HepG2 (cell line): ENCODE data around the gene TNFSF8. TPM values are rescaled to one million over a fixed set of nuclear protein-coding genes. Genes with fewer than 3 reads are reported as not detected.
A peak's percentile ranks its signal among the peaks of the same experiment; 100 is the strongest.

Source experiments
- ATAC-seq: fragments of 200-7000 bp; cut with Tn5 transposase; 3 replicates; pipeline ENCODE4 v1.9.1; 2020; ENCODE audit warnings: mild to moderate bottlenecking, moderate library complexity
- BruUV-seq: library from RNA; stranded (reverse); fragments of 400-500 nt; replicated peaks from 2 replicates; lab custom pipeline; 2021; lab: Mats Ljungman, UMichigan
- CTCF ChIA-PET: fragments of 300-600 bp; formaldehyde crosslinking; extraction: SDS; loops from one replicate; lab custom pipeline; 2021; ENCODE audit warnings: low total read pairs, inconsistent platforms, low intra/inter-chr PET ratio; lab: Yijun Ruan, JAX
- POLR2A ChIA-PET: fragments of 350-600 bp; sonication (Branson Sonifier 250); formaldehyde crosslinking; loops from one replicate; lab custom pipeline; 2020; ENCODE audit warnings: antibody characterized with exemption, inconsistent platforms; lab: Yijun Ruan, JAX
- DNase-seq: peaks from one replicate; pipeline ENCODE4 v3.0.0-alpha.2; 2015; ENCODE audit warnings: low spot score
- FAIRE-seq: peaks from 3 replicates; lab custom pipeline; 2011; peaks lifted over from hg19 to GRCh38; lab: Jason Lieb, UNC
- H2AFZ ChIP-seq: one replicate; pipeline ENCODE4 v1.6.1; 2011; ENCODE audit warnings: low read length, inconsistent platforms
- H3K27ac ChIP-seq: fragments of 300-600 bp; 3 replicates; pipeline ENCODE4 v1.8.0; 2011; ENCODE audit warnings: mixed run types, mild to moderate bottlenecking, mixed read lengths, low read length, inconsistent platforms; ENCODE audit not compliant: insufficient read depth; ENCODE audit errors: extremely low read length
- H3K27me3 ChIP-seq, 2 experiments: fragments of 200-600 bp in 1 of 2; 2 replicates in 1 of 2; 3 replicates in 1 of 2; pipeline versions ENCODE4 v1.6.0 to v1.8.0; 2011; ENCODE audit warnings: low read length in 2 of 2, mild to moderate bottlenecking in 2 of 2, moderate library complexity in 2 of 2, inconsistent platforms in 1 of 2; ENCODE audit not compliant: insufficient read depth in 2 of 2, control insufficient read depth in 1 of 2
- H3K36me3 ChIP-seq, 2 experiments: fragments of 200-600 bp in 1 of 2; replicated peaks in 1 of 2; 2 replicates in 1 of 2; 3 replicates in 1 of 2; pipeline versions ENCODE4 v1.5.1 to v1.8.0; 2011; ENCODE audit warnings: low read length in 2 of 2, inconsistent platforms in 1 of 2; ENCODE audit not compliant: insufficient read depth in 2 of 2, control insufficient read depth in 1 of 2
- H3K4me1 ChIP-seq: 2 replicates; pipeline ENCODE4 v1.5.1; 2012; ENCODE audit warnings: low read length, inconsistent platforms; ENCODE audit not compliant: insufficient read depth
- H3K4me2 ChIP-seq: 2 replicates; pipeline ENCODE4 v1.6.0; 2011; ENCODE audit warnings: low read depth, low read length, inconsistent platforms
- H3K4me3 ChIP-seq, 3 experiments: fragments of 200-600 bp in 1 of 3; sonication (generic), shearing (Covaris generic) in 1 of 3; replicated peaks in 1 of 3; 2 replicates each; pipeline ENCODE4 v1.5.1; 2011 to 2016; ENCODE audit warnings: low read length in 3 of 3, inconsistent platforms in 2 of 3, low read depth in 2 of 3, mild to moderate bottlenecking in 2 of 3, control low read depth in 1 of 3, mixed read lengths in 1 of 3; ENCODE audit not compliant: insufficient read depth in 1 of 3
- H3K79me2 ChIP-seq: one replicate; pipeline ENCODE4 v1.6.1; 2011; ENCODE audit warnings: low read length, inconsistent platforms; ENCODE audit not compliant: insufficient read depth
- H3K9ac ChIP-seq: 2 replicates; pipeline ENCODE4 v1.6.0; 2011; ENCODE audit warnings: mild to moderate bottlenecking, low read depth, low read length, inconsistent platforms; ENCODE audit not compliant: insufficient read depth
- H3K9me3 ChIP-seq: 2 replicates; pipeline ENCODE4 v1.5.1; 2012; ENCODE audit warnings: mild to moderate bottlenecking, low read length
- H4K20me1 ChIP-seq: 2 replicates; pipeline ENCODE4 v1.6.0; 2011; ENCODE audit warnings: inconsistent platforms, mild to moderate bottlenecking, low read length, moderate library complexity; ENCODE audit not compliant: insufficient read depth
- BHLHE40 ChIP-seq: IDR thresholded peaks from 2 replicates; pipeline ENCODE4 v1.6.1; 2011; ENCODE audit warnings: low read length, improper control_type of control experiment
- KLF16 ChIP-seq, 2 experiments: sonication (generic) in 1 of 2; formaldehyde crosslinking in 1 of 2; IDR thresholded peaks; 2 replicates each; pipeline versions ENCODE4 v1.6.1 to v1.8.0; 2016 to 2023; ENCODE audit warnings: missing genetic modification reagents in 2 of 2, missing compliant biosample characterization in 1 of 2
- RFX5 ChIP-seq: IDR thresholded peaks from 2 replicates; pipeline ENCODE4 v1.6.1; 2011; ENCODE audit warnings: low read depth, low read length, improper control_type of control experiment
- THAP11 ChIP-seq: IDR thresholded peaks from 2 replicates; pipeline ENCODE4 v1.6.1; 2016; ENCODE audit warnings: missing biosample characterization, missing genetic modification reagents
- WGBS: methylation state at CpG from one replicate; pipeline ENCODE4 v1.1.6; 2017; ENCODE audit warnings: low lambda C conversion rate; 5-methylcytosine and 5-hydroxymethylcytosine counted together
- in situ Hi-C: cut with HindIII; loops from 2 replicates; pipeline ENCODE4 v1.10.0; 2017; ENCODE audit warnings: low pct_unique_long_range_greater_than_20kb; ENCODE audit not compliant: extremely low pct_ligation_motif_present
- intact Hi-C: fragments of 100-400 bp; cut with micrococcal nuclease; formaldehyde crosslinking; loops from one replicate; pipeline ENCODE4 v1.10.0; 2022; ENCODE audit not compliant: unreplicated experiment
- polyA plus RNA-seq, 8 experiments: library from polyadenylated mRNA; depleted of rRNA in 3 of 8; stranded (reverse) in 7 of 8; unstranded in 1 of 8; fragments of >200 nt; fragmentation: Illumina TruSeq in 4 of 8; extraction: Trizol in 4 of 8; gene quantifications; 2 replicates each; pipeline versions ENCODE4 v1.2.1 to v1.2.3, GENCODE V29; 2011 to 2016; ENCODE audit warnings: low read depth in 4 of 8, missing spikeins in 1 of 8, mixed read lengths in 1 of 8; ENCODE audit not compliant: insufficient read depth in 1 of 8
- total RNA-seq, 5 experiments: library from RNA; depleted of rRNA; stranded (reverse); fragments of >200 nt; fragmentation: Illumina TruSeq; extraction: Trizol; gene quantifications; 2 replicates each; pipeline ENCODE4 v1.2.3, GENCODE V29; 2016; ENCODE audit warnings: low read depth in 1 of 5

The TNFSF8 gene
- total and polyA plus RNA-seq, 2 of the 13 experiments (the other 11 are each of a cell fraction or from before 2014, with no cell fraction given) = not detected

DNA sequence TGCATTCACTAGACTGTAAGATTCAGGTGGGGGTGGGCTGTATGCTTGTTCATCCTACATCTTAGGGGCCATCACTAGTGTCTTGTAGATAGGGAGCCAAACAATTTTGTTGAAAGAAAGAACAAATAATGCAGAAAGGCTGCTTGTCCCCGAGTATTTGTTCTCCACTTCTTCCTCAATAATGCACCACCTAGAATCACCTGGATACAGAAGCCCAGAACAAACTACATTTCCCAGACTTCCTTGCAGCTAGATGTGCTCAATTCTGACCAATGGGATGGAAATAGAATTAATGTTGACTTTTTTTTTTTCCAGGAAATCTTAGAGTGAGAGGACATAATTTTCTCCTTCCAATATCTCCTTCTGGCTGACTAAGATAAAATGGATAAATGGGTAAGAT is 38.9 kb upstream of the TNFSF8 start:
- 0% methylated on average over 1 of the region's 1 CpG for WGBS

DNA sequence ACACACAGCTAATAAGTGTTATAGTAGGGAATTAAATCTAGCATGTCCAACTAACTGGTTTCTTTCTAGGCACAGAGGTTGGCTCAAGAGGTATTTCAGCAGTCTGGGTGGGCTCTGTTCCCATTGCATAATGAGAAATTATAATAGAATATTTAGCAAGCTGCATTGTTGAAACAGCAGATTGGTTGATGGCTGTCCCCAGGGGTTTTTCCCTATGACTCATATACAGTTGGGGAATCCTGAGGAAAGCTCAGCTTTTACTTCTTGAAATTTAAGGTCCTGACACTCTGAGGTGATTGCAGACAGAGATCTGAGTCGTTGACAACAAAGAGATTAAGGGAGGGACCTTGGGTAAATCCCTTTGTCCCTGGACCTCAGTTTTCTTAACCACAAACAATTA is 38.3 kb upstream of the TNFSF8 start:
- H3K9me3 ChIP-seq = no peaks in the 10 kb centered on the region
- ATAC-seq = no peak
- TF ChIP-seq BHLHE40 (no peak), RFX5 (no peak)
- WGBS = 5% methylated on average over 1 of the region's 1 CpG
- no peak for FAIRE-seq
- no peak overlapping the region for H2AFZ ChIP-seq
- H3K27ac ChIP-seq = no peak overlapping the region
- BruUV-seq = no TSS peak
- no peaks in the 10 kb centered on the region for H3K36me3 ChIP-seq
- H3K4me2 ChIP-seq = no peak overlapping the region
- H4K20me1 ChIP-seq = no peaks in the 10 kb centered on the region
- no peaks in the 10 kb centered on the region for H3K4me1 ChIP-seq
- in situ Hi-C loops = no loop called here
- CTCF ChIA-PET = no interaction called here
- H3K9ac ChIP-seq = no peak overlapping the region
- no peaks in the 10 kb centered on the region for H3K27me3 ChIP-seq
- no peak overlapping the region for H3K4me3 ChIP-seq
- DNase-seq = no peak
- intact Hi-C loops = no loop called here
- no peaks in the 10 kb centered on the region for H3K79me2 ChIP-seq
- POLR2A ChIA-PET = no interaction called here

More for the DNA sequence above, 38.9 kb upstream of the TNFSF8 start:
- Histone ChIP-seq H4K20me1 (no peaks in the 10 kb centered on the region), H3K4me2 (no peak overlapping the region), H3K36me3 (no peaks in the 10 kb centered on the region), H3K27me3 (no peaks in the 10 kb centered on the region), H3K9ac (no peak overlapping the region), H3K4me1 (no peaks in the 10 kb centered on the region), H3K4me3 (no peak overlapping the region), H3K9me3 (no peaks in the 10 kb centered on the region), H3K27ac (no peak overlapping the region), H3K79me2 (no peaks in the 10 kb centered on the region), H2AFZ (no peak overlapping the region)
- BruUV-seq = no TSS peak
- no peak for ATAC-seq
- in situ Hi-C loops (no loop called here), intact Hi-C loops (no loop called here)
- TF ChIP-seq KLF16 (CRISPR knock-in tag; IDR thresholded peaks at IDR 0.05) = no peak
- peak; percentile 36; the same call in 1 of the 2 replicates for TF ChIP-seq THAP11 (CRISPR knock-in tag)
- CTCF ChIA-PET = no interaction called here
- POLR2A ChIA-PET = no interaction called here
- FAIRE-seq = no peak
- DNase-seq = no peak
